Subcutaneous abdominal adipose tissue (tissue), 5 donors: ENCODE results near the gene DCANP1.

ENCODE experiments used
- H3K27ac ChIP-seq: one replicate; pipeline ENCODE4 v1.7.0; 2013; ENCODE audit warnings: low read depth, mild to moderate bottlenecking, inconsistent platforms, low read length, moderate library complexity
- H3K27me3 ChIP-seq, 5 donors: one replicate each; pipeline ENCODE4 v1.7.0; 2013; ENCODE audit warnings: low read length in 5 of 5, inconsistent platforms in 1 of 5; ENCODE audit not compliant: control insufficient read depth in 5 of 5, insufficient read depth in 4 of 5
- H3K36me3 ChIP-seq, 5 donors: one replicate each; pipeline ENCODE4 v1.7.0; 2013; ENCODE audit warnings: low read length in 5 of 5; ENCODE audit not compliant: control insufficient read depth in 5 of 5, insufficient read depth in 5 of 5
- H3K4me1 ChIP-seq, 5 donors: one replicate each; pipeline ENCODE4 v1.7.0; 2013; ENCODE audit warnings: low read length in 5 of 5, mild to moderate bottlenecking in 3 of 5, moderate library complexity in 1 of 5; ENCODE audit not compliant: control insufficient read depth in 5 of 5, insufficient read depth in 5 of 5
- H3K4me3 ChIP-seq, 5 donors: one replicate each; pipeline ENCODE4 v1.7.0; 2013; ENCODE audit warnings: low read length in 5 of 5, low read depth in 1 of 5
- H3K9ac ChIP-seq, 5 donors: one replicate each; pipeline ENCODE4 v1.7.0; 2013; ENCODE audit warnings: low read length in 5 of 5, mild to moderate bottlenecking in 4 of 5, moderate library complexity in 3 of 5
- H3K9me3 ChIP-seq, 5 donors: one replicate each; pipeline ENCODE4 v1.7.0; 2013; ENCODE audit warnings: low read length in 5 of 5; ENCODE audit not compliant: control insufficient read depth in 5 of 5
- donor health status: healthy.
- donor health status: healthy.
- donor health status: healthy.
- donor health status: healthy.
- donor health status: healthy.

Gene DCANP1

DNA sequence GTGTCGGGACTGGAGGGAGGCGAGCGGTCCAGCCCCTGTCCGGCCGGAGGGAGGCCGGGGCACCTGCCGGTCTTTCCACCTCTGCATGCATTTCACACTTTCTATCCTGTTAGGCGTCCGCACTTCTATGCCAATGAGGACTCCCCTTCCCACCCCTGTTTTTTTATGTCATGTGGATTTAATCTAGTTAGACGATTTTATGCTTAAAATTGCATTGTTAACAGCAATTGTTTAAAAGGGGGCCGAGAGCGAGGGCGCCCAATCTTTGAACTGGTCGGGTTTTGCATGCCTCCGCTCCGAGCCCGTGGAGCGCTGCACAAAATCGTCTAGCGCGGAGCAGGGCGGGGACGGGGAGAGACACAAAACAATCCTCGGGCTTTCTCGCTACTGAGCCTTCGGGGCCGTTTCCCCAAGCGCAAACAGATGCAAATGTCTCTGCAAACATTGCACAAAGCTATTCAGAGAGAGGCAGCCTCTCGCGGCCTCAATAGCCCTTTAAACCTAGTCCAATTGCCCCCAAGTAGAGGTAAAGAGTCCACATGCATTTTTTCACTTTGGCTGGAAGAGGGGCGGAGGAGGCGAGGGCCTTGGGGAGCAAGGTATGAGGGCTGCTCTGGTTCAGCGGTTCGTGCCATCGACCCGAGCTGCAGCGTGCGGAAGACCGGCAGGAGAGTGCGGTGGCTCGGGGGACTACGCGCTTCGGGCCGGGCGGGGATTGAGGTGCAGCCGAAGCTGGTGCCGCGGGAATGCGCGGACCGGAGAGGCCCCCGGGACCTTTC is 42.5 kb upstream of the DCANP1 start:
- no peaks in the 10 kb centered on the region for H3K9me3 ChIP-seq
- peak overlapping the region; percentile 49 to 66 (median 57) for H3K4me3 ChIP-seq
- no peak overlapping the region for H3K27ac ChIP-seq
- H3K9ac ChIP-seq, result no peak overlapping the region
- peaks cover 3 to 36% (median 25%) of the 10 kb centered on the region in 5 donors for H3K4me1 ChIP-seq
- no peaks in the 10 kb centered on the region for H3K36me3 ChIP-seq
- peaks cover 15 to 62% (median 60%) of the 10 kb centered on the region in 5 donors for H3K27me3 ChIP-seq

DNA sequence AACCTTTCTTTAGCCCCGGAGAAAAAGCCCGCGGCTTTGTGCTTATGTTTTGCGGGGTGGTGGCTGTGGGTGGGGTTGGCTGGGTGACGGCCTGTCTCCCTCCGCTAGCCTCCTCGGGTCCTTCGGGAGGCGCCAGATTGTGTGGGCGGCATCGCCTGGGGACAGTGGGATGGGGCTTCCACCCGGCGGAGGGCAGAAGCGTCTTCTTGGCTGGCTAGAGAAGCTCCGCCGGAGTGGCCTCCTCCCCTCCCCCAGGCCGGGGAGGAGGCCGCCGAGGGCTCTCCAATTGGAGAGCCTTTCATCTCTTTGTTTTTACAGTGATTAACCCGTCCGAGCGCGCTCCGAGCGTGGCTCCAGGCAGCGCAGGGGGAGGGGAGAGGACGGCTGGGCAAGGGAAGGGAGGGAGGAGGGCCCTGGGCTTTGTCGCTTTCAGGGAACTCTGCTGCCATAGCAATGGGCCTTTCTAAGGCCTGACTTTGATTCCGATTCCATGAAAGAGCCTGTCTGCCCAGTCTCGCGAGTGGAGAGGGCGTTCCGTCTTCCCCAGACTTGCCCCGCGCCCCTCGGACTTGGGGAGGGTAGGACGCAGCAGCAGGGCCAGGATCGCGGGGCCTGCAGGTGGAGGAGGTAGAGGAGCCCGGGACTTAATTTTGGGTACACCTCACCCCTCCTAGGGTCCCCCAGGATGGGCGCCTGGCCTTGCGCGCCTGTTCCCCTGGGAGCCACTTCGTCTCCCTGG is 41.7 kb upstream of the DCANP1 start:
- H3K4me1 ChIP-seq, result peaks cover 3 to 33% (median 23%) of the 10 kb centered on the region in 5 donors
- H3K9me3 ChIP-seq, result no peaks in the 10 kb centered on the region
- peak overlapping the region; percentile 42 to 65 (median 51) for H3K4me3 ChIP-seq
- H3K36me3 ChIP-seq, result no peaks in the 10 kb centered on the region
- H3K9ac ChIP-seq, result peak overlapping the region in 1 of 5 donors; percentile 7
- peaks cover 15 to 62% (median 60%) of the 10 kb centered on the region in 5 donors for H3K27me3 ChIP-seq
- no peak overlapping the region for H3K27ac ChIP-seq

DNA sequence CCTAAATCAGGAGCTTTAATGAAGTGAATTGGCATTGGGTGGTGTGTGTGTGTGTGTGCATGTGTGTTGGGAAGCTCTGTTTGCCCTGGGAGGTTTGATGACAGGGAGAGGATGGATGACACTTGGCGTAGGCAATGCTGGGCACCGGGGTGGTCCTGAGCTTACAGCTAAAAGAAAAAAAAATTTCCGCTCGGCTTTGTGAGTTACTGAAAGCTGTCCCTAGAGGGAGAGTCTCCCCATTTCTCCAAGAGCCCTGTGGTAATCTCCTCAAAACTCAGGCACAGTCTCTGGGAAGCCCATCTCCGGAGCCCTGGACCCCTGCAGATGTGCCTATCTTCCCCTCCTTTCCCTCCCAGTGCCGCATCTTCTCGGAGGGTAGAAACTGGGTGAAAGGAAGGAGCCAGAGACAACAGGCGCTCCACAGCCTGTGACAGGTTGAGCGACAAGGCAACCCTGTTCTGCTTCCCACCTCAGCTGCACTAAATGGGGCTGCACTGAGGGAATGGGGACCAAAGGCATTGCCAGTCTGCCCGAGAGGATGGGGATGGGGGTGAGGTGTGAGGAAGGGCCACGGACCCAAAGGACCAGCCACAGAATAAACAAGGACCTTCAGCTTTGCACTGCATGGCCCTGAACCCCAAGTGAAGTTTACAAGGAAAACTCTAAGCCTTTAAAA is 40.8 kb upstream of the DCANP1 start:
- H3K27me3 ChIP-seq, result peaks cover 15 to 62% (median 60%) of the 10 kb centered on the region in 5 donors

DNA sequence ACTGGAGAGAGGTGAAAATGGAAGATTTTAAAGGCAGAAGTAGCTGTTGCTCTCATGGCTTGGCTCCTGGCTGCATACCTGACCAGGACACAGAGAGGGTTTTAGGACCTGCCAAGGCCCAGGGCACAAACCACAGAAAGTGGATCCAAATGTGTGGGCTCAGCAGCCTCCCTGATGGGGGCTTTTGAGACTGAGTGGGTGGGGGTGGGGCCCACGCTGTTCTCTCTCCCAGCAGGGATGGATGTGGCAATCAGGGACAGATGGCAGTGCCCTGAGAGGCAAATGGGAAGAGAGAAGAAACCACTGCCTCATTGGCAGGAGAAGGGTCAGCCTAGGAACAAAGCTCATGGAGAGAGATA is 39.9 kb upstream of the DCANP1 start:
- H3K9me3 ChIP-seq, result no peaks in the 10 kb centered on the region
- no peak overlapping the region for H3K27ac ChIP-seq
- H3K9ac ChIP-seq, result no peak overlapping the region
- H3K4me3 ChIP-seq, result no peak overlapping the region
- peaks cover 0 to 24% (median 21%) of the 10 kb centered on the region in 5 donors for H3K4me1 ChIP-seq
- peaks cover 15 to 59% (median 57%) of the 10 kb centered on the region in 5 donors for H3K27me3 ChIP-seq
- no peaks in the 10 kb centered on the region for H3K36me3 ChIP-seq

More for the DNA sequence above, 40.8 kb upstream of the DCANP1 start:
- no peak overlapping the region for H3K27ac ChIP-seq
- no peak overlapping the region for H3K4me3 ChIP-seq
- no peak overlapping the region for H3K9ac ChIP-seq
- no peaks in the 10 kb centered on the region for H3K36me3 ChIP-seq
- no peaks in the 10 kb centered on the region for H3K9me3 ChIP-seq
- peaks cover 0 to 24% (median 21%) of the 10 kb centered on the region in 5 donors for H3K4me1 ChIP-seq

DNA sequence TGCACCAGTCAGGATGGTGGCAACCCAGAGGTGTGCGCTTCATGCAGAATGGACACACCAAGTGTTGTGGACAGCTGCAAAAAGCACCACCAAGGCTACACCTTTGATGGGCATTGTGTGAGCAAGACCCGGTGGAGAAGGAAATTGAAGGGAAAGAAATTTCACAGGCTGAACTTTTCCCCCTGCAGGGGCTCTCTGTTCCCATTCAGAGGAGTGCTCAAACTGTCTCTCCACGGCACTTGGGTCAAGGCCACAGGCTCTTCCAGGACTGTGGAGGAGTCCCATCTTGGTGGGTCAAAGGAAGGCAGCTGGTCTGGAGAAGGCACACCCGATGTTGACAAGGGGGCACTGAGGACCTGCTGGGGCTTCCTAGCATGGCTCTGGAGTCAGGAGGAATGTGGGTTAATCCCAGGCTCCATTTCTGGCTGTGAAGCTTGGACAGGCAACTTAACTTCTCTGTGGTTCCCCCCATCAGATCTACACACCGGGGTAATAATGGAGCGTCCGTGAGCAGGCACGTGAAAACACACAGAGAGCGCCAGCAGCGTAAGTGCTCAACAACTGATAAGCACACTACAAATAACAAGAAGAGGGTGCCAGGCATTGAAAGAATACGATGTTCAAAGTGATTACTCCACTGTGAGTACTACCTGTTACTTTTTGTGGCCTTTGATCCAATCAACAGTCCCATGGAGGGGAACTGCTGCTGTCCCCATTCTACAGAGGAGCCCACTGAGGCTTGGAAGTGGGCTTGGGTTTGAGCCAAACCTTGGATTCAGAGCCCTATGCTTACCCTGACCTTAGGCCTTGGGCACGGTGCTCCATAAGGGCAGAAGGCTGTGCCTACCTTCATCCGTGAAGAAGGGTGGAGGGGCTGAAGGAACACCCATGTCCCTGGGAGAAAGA is 39.2 kb upstream of the DCANP1 start:
- Histone ChIP-seq H3K27ac (no peak overlapping the region), H3K9me3 (no peaks in the 10 kb centered on the region), H3K4me3 (no peak overlapping the region), H3K27me3 (peaks cover 15 to 53% (median 53%) of the 10 kb centered on the region in 5 donors), H3K9ac (no peak overlapping the region), H3K4me1 (peaks cover 0 to 24% (median 21%) of the 10 kb centered on the region in 5 donors), H3K36me3 (no peaks in the 10 kb centered on the region)

DNA sequence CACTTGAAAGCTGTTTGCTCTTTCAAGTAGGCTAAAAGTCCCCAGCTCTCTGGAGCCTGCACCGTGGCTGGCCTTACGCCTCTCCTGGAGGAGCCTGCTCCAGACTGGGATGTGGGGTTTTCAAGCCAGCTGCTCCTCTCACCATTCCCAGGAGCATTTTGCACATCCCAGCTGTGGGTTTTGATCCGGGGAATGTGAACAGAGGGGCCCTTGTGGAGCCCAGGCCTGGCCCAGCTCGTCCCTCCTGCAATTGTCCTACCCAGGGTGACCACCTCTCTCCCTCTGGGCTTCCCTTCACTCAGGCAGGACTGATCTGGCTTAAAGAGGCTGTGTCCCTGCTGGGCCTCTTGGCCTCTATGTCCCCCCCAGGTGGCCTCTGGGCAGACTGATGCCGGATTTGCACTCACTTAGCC is 37.5 kb upstream of the DCANP1 start:
- Histone ChIP-seq H3K9ac (no peak overlapping the region), H3K27me3 (peaks cover 14 to 41% (median 36%) of the 10 kb centered on the region in 5 donors)

DNA sequence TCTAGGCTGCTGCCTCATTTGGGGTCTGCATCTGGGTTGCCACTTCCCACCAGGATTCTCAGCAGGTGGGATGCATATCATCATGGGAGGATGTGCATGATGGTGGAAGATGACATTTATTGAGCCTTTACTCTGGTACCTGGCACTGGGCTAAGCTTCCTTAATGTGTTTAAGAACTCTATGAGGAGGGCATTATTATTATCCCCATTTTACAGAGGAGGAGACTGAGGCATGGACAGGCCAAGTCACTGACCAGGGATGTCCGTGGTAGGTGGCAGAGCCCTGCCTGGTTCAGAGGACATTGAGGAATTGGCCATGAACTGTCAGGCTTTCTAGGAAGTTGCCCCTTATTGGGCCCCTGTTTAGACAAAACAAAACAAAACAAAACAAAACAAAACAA is 36.1 kb upstream of the DCANP1 start:
- H3K4me1 ChIP-seq, result peaks cover 0 to under 1% (median 0%) of the 10 kb centered on the region in 5 donors
- no peaks in the 10 kb centered on the region for H3K9me3 ChIP-seq
- H3K9ac ChIP-seq, result no peak overlapping the region
- H3K27ac ChIP-seq, result no peak overlapping the region
- H3K4me3 ChIP-seq, result no peak overlapping the region
- no peaks in the 10 kb centered on the region for H3K36me3 ChIP-seq
- H3K27me3 ChIP-seq, result peaks cover 13 to 39% (median 31%) of the 10 kb centered on the region in 5 donors

More for the DNA sequence above, 37.5 kb upstream of the DCANP1 start:
- no peaks in the 10 kb centered on the region for H3K9me3 ChIP-seq
- no peak overlapping the region for H3K4me3 ChIP-seq
- H3K27ac ChIP-seq, result no peak overlapping the region
- peaks cover 0 to 15% (median 12%) of the 10 kb centered on the region in 5 donors for H3K4me1 ChIP-seq
- no peaks in the 10 kb centered on the region for H3K36me3 ChIP-seq

DNA sequence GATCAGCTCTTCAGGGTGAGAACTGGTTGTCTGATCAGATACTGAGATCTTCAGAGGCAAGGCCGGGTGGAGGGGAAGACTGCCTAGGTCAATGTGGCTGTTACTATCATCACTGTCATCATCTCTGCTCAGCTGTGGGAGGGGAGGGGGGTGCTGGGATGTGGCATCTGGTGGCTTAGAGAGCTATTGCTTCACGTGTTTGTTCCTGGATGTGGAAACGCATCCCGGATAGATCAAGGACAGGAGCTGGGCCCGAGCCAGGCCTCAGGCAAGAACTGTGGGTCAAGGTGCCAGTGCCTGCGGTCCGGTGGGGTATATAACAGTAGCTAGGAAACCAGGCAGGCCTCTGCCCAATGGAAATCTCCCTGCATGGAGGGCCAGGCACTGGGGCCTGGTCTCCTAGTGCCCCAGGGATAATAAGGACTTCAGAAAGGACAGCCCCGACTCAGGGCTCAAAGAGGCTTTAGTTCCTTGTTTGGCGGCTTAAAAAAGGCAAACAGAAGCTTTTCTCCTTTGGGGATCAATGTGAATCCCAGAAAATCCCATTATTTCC is 35.3 kb upstream of the DCANP1 start:
- peaks cover 13 to 36% (median 30%) of the 10 kb centered on the region in 5 donors for H3K27me3 ChIP-seq
- no peaks in the 10 kb centered on the region for H3K9me3 ChIP-seq

DNA sequence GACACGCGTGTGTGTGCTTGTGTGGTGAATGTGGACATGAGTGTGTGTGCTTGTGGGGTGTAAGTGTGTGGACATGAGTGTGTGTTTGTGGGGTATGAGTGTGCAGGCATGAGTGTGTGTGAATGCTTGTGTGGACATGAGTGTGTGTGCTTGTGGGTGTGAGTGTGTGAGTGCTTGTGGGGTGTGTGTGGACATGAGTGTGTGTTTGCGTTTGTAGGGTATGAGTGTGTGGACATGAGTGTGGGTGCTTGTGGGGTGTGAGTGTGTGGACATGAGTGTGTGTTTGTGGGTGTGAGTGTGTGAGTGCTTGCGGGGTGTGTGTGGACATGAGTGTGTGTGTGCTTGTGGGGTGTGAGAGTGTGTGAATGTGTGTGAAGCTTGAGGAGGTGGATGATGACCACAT is 34.8 kb upstream of the DCANP1 start:
- Histone ChIP-seq H3K27ac (no peak overlapping the region), H3K36me3 (no peaks in the 10 kb centered on the region), H3K4me1 (no peaks in the 10 kb centered on the region), H3K27me3 (peaks cover 8 to 31% (median 24%) of the 10 kb centered on the region in 5 donors), H3K4me3 (no peak overlapping the region), H3K9me3 (no peaks in the 10 kb centered on the region), H3K9ac (no peak overlapping the region)

More for the DNA sequence above, 35.3 kb upstream of the DCANP1 start:
- Histone ChIP-seq H3K4me1 (no peaks in the 10 kb centered on the region), H3K9ac (no peak overlapping the region), H3K36me3 (no peaks in the 10 kb centered on the region), H3K4me3 (no peak overlapping the region), H3K27ac (no peak overlapping the region)
